HG02884 (cell line): Measurements from ENCODE around the gene TEX55.
"Not testable (repeated sequence)": the region's sequence is repeated elsewhere in the genome, so short reads cannot be mapped to it uniquely, and the experiment has no call there.

Experiments used
- ATAC-seq: cut with Tn5 transposase; IDR thresholded peaks from one replicate; pipeline ENCODE4 v1.9.1; 2021; ENCODE audit warnings: mild to moderate bottlenecking, moderate library complexity; ENCODE audit not compliant: unreplicated experiment

Gene TEX55

DNA sequence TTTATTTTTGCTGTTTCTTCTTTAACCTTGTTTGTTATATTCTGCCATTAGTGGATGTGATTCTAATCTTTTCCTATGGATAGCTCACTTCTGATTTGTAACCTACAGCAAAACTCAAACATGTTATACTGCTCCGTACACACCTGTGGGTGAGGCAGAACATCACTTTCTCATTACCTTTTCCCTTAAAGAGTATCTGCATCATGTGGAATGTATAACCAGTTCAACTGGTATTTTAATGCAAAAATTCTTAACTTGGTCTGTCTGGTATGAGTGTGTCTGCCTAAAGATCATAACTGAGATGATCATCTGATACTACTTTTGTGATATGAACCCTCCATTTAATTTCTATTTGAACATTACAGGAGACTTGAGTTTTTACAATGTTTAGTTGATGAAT, 14.4 kb downstream of the TEX55 start:
- no peak for ATAC-seq

DNA sequence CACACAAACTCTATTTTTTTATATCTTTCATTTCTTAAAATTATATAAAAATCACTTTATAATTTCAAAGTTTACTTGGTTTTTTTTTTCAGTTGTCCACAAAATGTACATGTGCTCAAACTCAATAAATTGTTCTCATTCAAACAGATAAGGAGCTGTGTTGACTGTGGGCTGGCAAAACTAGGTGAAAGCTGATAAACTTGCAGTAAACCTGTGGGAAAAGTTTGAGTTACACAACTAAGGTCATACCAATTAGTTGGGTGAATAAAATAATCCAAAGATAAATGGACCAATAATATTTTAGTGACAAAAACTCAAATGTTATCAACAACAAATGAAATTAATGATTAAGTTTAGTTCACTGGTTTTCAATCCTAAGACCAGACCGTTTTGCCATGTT, 14.8 kb downstream of the TEX55 start:
- no peak for ATAC-seq

DNA sequence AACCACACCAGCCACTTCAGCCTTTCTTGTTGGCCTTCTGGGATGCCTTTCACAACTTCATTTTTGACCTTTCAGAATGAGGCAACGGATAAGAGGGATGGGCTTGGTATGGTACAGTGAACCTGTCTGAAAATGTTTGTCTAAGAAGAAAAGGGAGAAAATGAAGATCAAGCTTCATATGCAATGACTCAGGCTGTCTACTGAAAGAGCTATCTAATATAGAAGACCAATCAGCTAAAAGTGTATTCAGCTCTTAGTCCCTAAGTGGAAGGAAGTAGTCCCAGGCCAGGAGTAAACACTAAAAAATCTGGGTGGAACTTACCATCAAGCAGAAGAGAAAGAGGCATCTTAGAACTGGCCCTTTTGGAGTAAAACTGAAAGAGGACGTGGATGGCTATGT, 15.3 kb downstream of the TEX55 start:
- ATAC-seq = no peak

DNA sequence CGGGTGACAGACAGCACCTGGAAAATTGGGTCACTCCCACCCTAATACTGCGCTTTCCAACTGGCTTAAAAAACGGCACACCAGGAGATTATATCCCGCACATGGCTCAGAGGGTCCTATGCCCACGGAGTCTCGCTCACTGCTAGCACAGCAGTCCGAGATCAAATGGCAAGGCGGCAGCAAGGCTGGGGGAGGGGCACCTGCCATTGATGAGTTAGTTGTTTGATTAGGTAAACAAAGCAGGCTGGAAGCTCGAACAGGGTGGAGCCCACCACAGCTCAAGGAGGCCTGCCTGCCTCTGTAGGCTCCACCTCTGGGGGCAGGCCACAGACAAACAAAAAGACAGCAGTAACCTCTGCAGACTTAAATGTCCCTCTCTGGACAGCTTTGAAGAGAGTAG, 18.8 kb downstream of the TEX55 start:
- ATAC-seq = not testable (repeated sequence)

DNA sequence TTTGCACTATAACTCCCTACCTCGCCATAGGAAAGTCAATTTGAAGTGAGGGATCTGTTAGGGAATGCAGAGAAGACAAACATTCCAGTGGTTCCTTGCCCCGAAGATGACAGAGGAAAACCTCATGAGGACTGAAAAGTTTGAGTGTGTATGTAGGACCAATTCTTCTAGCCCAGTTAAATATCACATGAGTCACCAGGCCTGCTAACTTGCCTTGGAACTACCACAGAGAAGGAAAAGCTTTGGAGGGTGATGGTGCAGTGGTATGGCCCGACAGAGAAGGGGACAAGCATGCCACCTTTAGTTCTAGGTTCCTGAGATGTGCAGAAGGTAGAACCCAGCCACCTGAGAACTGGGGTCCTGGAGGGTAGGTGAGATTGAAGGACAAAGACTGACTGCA, 24.9 kb downstream of the TEX55 start:
- no peak for ATAC-seq

DNA sequence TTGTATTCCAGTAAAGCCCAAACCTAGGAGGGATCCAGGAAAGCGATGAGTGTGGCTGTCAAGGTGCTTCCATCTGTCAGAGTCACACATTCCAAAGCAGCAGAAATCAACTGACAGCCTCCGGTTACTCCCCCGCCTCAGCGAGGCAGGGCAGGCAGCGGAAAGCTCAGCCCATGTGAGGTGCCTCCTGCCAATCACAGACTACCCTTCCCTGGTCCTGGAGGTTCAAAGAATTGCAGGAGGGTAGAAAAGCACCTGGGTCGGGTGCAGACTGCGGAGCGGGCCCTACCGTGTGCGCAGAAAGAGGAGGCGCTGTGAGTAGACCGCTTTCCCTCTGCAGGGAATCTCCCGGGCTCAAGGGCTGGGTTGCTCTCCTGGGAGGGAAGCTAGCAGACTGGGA, 27.4 kb downstream of the TEX55 start, which contains the start of gene UPK1B:
TSS of gene UPK1B (plus strand) at position 274 of the 400 bp plus-strand sequence. CDS start 13,144 bp downstream, outside the sequence.
- ATAC-seq = no peak

DNA sequence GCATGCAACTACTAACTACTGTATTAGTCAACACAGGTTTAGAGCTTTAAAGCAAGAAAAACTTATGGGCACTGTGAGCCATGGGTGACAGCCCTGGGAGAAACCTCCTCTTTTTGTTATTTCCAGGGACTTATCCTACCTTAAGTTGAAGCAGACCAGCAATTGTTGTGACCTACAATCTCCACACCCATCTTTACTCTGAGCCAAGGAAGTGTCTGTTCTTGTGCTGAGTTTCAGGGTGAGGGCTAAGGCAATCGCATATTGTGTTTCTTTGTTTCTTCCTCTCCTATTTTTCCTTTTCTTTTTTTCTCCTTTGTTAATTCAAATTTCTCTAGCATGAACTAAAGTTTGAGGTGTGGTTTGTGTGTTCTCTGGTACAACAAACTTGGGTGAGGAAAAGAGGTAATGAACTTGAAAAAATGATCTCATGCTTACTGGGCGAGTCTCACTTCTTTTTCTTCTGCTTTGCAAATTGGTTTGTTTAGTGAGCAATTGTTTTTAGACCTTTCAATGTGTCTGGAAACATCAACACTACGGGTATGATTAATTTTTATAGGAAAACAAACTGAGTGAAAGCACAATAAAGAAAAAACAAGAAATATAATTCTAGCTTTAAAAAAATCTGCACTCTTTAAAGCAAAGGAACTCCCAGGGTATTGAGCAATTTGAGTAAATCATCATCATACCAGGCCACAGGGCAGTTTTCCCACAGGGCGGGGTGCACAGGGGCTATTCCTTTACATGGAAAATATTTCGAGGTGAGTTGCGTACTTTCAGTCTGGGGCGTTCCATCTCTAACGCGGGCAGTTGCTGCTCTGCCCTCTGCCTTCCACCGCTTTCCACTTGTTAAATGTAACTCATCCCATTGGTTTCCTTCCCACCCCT, 30.1 kb downstream of the TEX55 start:
- ATAC-seq = no peak

DNA sequence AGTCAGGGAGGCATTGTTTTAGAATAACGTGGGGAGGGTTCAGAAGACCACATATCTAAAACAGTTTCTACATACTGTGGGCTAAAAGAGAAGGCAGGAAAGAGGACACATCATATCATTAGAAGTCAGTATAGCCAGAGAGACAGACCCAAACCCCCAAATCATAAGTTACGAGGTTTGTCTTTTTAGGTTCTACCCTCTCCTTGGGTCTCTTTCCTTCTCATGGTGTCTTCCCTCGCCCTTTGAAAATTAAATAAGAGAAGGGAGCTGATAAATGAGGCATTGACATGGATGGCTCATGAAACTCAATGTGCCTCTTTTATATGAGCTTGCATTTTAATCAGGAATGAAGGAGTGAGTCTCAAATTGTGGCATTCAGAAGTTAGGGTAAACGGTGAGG, 30.8 kb downstream of the TEX55 start:
- ATAC-seq = no peak

DNA sequence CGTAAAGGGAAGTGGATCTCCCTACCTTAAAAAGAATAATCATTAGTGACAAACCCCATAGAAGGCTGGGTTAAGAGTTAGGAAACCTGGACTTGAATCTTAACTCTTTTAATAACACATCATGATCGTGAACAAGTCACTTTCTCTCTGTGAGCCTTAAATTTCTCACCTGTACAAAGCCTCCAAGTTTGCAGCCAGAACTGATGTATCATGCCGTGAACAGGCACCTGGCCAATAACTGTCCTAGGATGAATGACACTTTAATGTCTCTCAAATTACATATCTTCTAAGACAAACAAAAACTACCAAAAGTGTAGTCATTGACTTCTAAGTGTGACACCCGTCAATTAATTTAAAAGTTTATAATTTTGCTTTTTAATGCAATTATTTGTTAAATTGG, 31.4 kb downstream of the TEX55 start:
- ATAC-seq = no peak

DNA sequence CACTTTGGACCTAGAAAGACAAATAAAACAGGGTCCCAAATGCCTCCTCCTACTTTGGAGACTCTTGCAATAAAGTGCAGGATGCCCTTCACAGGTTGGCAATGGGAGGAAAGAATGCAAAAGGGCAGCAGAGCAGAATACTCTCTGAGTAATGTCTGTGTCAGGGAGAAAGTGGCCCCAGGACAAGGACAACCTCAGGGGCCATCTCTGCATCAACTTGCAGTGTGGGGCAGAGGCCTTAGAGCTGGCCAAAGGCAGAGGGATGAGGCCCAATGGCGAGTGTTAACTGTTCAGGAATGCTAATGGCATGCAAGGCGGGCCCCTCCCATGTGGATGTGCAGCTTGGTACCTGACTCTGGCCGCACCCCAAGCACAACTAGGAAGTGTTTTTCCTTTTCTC, 35.8 kb downstream of the TEX55 start:
- no peak for ATAC-seq

DNA sequence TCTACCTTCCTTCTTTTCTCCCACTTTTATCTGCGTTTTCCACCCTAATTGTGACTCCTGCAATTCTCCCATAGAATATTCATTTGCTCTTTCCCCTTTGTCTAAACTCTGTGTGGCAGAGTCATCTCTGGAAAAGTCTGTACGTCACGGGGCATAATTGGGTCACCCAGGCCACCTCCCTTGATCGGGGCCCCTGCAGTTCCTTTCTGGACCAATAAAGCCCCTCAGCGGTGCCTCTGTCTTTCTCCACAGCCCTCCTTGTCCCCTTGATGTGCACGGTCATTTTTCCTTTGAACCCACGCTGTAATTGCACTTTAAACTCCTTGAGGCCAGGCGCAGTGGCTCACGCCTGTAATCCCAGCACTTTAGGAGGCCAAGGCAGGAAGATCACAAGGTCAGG, 38.1 kb downstream of the TEX55 start:
- ATAC-seq = no peak

DNA sequence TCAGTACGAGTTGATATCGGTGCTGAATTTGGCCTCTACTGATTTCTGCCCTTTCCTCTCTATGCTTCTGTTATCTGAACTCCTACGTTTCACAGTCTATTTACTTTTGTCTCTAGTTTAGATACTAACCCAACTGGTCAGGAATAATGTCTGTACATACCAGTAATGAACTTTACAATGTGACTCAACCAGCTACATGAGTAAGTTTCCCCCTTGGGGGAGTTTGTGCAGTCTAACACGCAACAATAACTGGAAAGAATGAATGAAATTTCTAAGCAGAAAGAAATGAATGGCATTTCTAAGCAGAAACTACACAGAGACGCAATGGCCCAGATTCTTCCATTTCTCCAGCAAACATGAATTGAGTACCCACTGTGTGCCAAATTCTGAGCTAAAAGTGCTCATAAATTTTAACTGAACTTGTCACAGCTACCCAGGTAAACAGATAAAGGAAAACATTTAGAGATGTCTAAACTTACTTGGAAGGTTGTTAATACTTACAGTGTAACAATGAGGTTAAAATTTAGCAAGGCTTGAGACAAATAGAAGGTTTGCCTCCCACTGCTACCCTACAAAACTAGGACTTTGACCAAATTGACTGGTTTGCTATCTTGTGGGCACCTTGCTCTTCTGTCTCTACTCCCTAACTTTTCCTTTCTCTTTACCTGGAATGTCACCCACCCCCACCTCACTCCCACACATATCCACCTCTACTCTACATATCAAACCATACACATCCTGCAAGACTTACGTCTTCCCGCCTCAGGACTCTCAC, 39.0 kb downstream of the TEX55 start:
- ATAC-seq = no peak

DNA sequence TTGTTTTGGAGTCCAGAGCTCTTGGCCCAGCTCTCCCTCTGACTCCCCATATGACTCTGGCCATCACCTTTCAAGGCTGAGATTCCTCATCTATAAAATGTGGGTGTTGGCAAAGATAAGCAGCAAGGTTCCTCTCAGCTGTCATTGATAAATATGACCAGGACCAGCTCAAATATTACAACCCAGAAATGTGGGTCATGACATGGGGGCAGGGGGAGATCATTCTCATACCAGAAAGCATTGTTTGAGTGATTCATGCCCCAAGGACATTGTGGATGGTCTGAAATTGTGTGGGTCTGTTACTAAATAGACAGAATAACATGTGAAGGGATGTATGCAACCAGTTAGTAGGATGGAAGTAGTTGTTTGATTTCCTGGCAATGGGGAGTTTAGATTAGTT, 41.3 kb downstream of the TEX55 start:
- ATAC-seq = no peak

DNA sequence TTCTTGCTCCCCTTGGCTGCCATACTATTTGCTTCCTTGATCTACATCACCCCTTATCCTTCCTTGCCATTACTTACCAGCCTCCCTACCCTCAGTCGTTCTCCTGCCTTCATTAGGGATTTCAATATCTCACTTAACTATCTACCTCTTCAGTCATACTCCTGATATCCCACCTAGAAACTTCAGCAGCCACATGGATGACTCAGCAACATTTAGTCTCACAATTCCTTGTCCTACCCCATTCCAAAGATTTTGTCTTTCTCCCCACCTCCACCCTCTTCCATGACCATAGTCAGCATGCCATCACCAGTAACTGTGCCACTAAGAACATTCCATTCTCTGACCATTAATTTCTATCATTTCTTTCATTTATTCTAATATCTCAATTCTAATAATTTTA, 45.8 kb downstream of the TEX55 start:
- no peak for ATAC-seq

DNA sequence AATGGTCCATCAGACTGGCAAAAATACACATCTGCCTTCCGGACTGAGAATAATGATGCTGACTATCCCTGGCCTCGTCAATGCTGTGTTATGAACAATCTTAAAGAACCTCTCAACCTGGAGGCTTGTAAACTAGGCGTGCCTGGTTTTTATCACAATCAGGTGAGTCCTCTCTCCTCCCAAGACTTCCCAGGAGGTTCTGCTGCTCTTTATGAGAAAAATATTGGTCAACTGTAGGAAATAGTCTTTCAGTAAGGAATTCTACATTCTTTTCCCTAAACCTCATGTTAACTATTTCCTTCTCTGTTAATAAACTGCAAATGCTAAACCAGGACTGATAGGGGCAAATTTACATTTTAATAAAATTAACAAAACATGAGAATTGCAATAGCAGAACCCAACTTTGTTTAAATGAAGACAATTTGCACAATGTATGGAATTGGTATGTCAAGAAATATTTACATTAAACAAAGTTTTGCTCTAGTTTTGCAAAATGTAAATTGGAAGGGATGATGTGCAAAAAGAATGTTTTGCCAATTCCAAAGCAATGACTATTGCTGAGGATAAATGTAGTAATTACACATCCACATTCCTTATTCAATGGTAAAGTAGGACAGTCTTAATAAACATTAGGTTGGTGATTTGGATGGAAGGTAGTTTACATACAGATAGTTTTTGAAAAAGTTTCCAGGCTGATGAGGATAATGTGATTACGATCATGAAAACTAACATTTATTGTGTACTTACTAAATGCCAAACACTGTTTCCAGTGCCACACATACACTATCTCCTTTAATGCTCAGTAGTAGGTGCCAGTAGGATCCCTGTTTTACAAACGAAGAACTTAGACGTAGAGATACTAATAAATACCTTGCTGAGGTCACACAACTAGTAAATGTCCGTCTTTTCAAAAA, 48.5 kb downstream of the TEX55 start:
- no peak for ATAC-seq

DNA sequence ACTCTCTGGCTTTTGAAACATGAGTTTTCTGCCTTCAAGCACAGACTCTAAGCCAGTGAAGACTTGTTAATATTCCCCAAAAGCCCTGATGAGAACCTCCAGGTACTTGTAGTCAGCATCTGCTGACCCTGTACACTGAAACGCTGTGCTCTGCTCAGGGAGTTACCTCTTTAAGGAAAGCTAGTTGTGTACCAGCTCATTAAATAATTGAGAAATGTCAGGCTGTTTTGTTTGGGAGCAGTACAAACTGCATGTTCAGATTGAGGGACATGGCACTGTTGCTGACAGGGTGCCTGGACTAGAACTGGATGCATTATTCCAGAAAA, 49.1 kb downstream of the TEX55 start:
- no peak for ATAC-seq

DNA sequence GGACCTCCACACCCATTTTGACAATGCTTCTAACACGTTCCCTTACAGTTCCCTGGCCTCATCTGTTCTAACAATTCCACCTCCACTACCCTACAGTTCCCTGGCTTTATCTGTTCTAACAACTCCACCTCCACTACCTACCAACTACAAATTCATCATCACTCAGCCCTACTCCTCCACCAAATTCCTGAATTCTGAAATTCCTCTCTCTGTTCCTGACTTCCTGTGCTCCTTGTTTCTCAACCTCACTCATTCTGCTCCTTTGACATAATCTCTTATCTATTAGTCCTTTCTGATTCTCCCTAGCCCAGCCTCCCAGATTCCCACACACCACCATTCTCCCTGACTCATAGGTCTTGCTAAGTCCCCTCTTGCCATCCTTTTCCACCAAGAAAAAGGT, 49.9 kb downstream of the TEX55 start:
- no peak for ATAC-seq
